ENCODE measurements around the gene VEGFA. TPM values are rescaled to one million over a fixed set of nuclear protein-coding genes. Genes with fewer than 3 reads are reported as not detected.

VEGFA gene
- total and polyA plus RNA-seq, 2 of the 8 experiments (the other 6 are each of a cell fraction or from before 2014, with no cell fraction given), result 42.2 to 58.5 TPM

GRCh38 chr6:43759136-43759906, 10.7 kb upstream of the VEGFA start:
- Histone ChIP-seq H3K79me2 (ENCODE audit: control insufficient read depth in 1 of 2, insufficient read depth in 2 of 2, low read length in 2 of 2) (no peaks in the 10 kb centered on the region), H4K8ac (ENCODE audit: extremely low read depth, insufficient read depth, low read length) (no peak overlapping the region), H2BK120ac (replicated peaks; ENCODE audit: low read depth, low read length) (no peak overlapping the region), H3K9ac (replicated peaks in 1 of 4; ENCODE audit: extremely low read depth in 1 of 4, low read depth in 3 of 4, low read length in 3 of 4) (no peak overlapping the region), H3K18ac (ENCODE audit: extremely low read depth, low read length) (no peak overlapping the region; the same call in 1 of the 2 replicates), H3K79me1 (ENCODE audit: low read depth, low read length) (no peaks in the 10 kb centered on the region), H2BK15ac (ENCODE audit: low read length) (peak overlapping the region; percentile 92), H3K36me3 (ENCODE audit: control insufficient read depth in 2 of 4, insufficient read depth in 4 of 4, low read length in 3 of 4) (no peaks in the 10 kb centered on the region), H3K4me3 (ENCODE audit: extremely low read depth in 1 of 4, insufficient read depth in 2 of 4, low read depth in 3 of 4, low read length in 4 of 4) (no peak overlapping the region), H2BK5ac (ENCODE audit: low read depth, low read length) (peak overlapping the region; percentile 24; the same call in 1 of the 2 replicates), H2BK20ac (ENCODE audit: low read length) (no peak overlapping the region), H2BK12ac (ENCODE audit: low read depth, low read length) (0 out of 2 replicates have a peak overlapping the region, but pooled peaks have one; percentile 50), H3K4me2 (ENCODE audit: insufficient read depth in 1 of 2, low read depth in 2 of 2, low read length in 2 of 2) (no peak overlapping the region), H3K27ac (ENCODE audit: low read depth, low read length) (no peak overlapping the region), H3K23me2 (ENCODE audit: low read depth, low read length) (no peaks in the 10 kb centered on the region; the same call in 1 of the 2 replicates), H2AFZ (ENCODE audit: low read length) (no peak overlapping the region), H3K14ac (ENCODE audit: insufficient read length) (no peak overlapping the region), H3K9me3 (ENCODE audit: insufficient read depth in 2 of 2, low read depth in 1 of 2, low read length in 1 of 2) (no peaks in the 10 kb centered on the region), H4K5ac (ENCODE audit: insufficient read length, low read depth, low read length) (no peak overlapping the region), H2AK5ac (ENCODE audit: low read depth, low read length) (0 out of 2 replicates have a peak overlapping the region, but pooled peaks have one; percentile 48), H4K20me1 (replicated peaks in 1 of 2; ENCODE audit: control insufficient read depth in 1 of 2, insufficient read depth in 2 of 2, low read length in 2 of 2) (no peaks in the 10 kb centered on the region), H3K27me3 (replicated peaks in 1 of 4; ENCODE audit: control insufficient read depth in 3 of 4, extremely low read depth in 1 of 4, insufficient read depth in 3 of 4, low read length in 3 of 4) (no peaks in the 10 kb centered on the region), H4K91ac (replicated peaks; ENCODE audit: insufficient read length, low read length) (peak overlapping the region; percentile 52), H3K56ac (replicated peaks; ENCODE audit: insufficient read length, low read depth, low read length) (no peak overlapping the region), H3K23ac (ENCODE audit: insufficient read length) (no peak overlapping the region), H3K4me1 (replicated peaks in 1 of 4; ENCODE audit: control insufficient read depth in 3 of 4, insufficient read depth in 4 of 4, low read length in 3 of 4) (peaks cover 0 to 9% (median 5%) of the 10 kb centered on the region in 4 experiments; a peak in 5 of 7 replicates), H3K4ac (replicated peaks; ENCODE audit: insufficient read length, low read depth, low read length) (peak overlapping the region; percentile 16)
- ChIA-PET CTCF (ENCODE audit: partially characterized antibody) (interaction anchor here (0.6 to 13.3 kb wide), 35 partner anchors 10 to 315 kb away, joined by 3 to 146 read pairs (median 3); partner anchors contain the start of gene VEGFA), POLR2A (ENCODE audit: partially characterized antibody) (interaction anchor here (1.0 to 4.1 kb wide), 6 partner anchors 11 to 92 kb away, joined by 3 to 22 read pairs (median 3); partner anchors contain the start of gene VEGFA)
- FAIRE-seq, result no peak
- DNase-seq (ENCODE audit: low read depth in 1 of 2, low spot score in 2 of 2), result no peak
- 82% methylated on average over 6 of the region's 7 CpGs; no CpG with 5 or more reads in 1 of the 2 experiments for WGBS, 2 experiments (ENCODE audit: extremely low coverage in 1 of 2, insufficient coverage in 1 of 2, insufficient read length in 1 of 2, insufficient replicate concordance in 2 of 2, low coverage in 1 of 2, low lambda C conversion rate in 2 of 2, missing lambda C conversion rate in 1 of 2)
- TF ChIP-seq GTF2F1 (IDR thresholded peaks at IDR 0.05; ENCODE audit: borderline replicate concordance, low read depth, low read length) (no peak), KDM5A (IDR thresholded peaks at IDR 0.05; ENCODE audit: low read length) (no peak), MAFK (IDR thresholded peaks at IDR 0.05; ENCODE audit: low read depth, low read length) (no peak), EP300 (IDR thresholded peaks at IDR 0.05; ENCODE audit: borderline replicate concordance in 1 of 2, low read depth in 2 of 2, low read length in 2 of 2) (no peak), POLR2A (IDR thresholded peaks at IDR 0.05; ENCODE audit: control extremely low read depth in 1 of 2, low read depth in 2 of 2, low read length in 2 of 2) (0 out of 3 replicates have a peak, but pooled peaks of 1 of the 2 experiments have one; percentile 27), RAD21 (IDR thresholded peaks at IDR 0.05 in 1 of 2, conservative IDR thresholded peaks at IDR 0.05 in 1 of 2; ENCODE audit: low read depth in 2 of 2, low read length in 2 of 2) (no peak), GABPA (IDR thresholded peaks at IDR 0.05; ENCODE audit: borderline replicate concordance, insufficient read depth, low read length) (no peak), RFX5 (IDR thresholded peaks at IDR 0.05; ENCODE audit: borderline replicate concordance, low read depth, low read length) (no peak), TAF7 (optimal IDR thresholded peaks at IDR 0.05; ENCODE audit: borderline replicate concordance, low read depth, low read length) (peak; percentile 49)
- TF ChIP-seq, protein P1, sequence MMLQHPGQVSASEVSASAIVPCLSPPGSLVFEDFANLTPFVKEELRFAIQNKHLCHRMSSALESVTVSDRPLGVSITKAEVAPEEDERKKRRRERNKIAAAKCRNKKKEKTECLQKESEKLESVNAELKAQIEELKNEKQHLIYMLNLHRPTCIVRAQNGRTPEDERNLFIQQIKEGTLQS (IDR thresholded peaks at IDR 0.05; ENCODE audit: insufficient read depth, low read depth, low read length), result no peak
